Esophagus squamous epithelium (tissue), 5 donors: ENCODE measurements around the gene TET1. TPM values are rescaled to one million over a fixed set of nuclear protein-coding genes. Genes with fewer than 3 reads are reported as not detected.

Experiments
- DNase-seq: peaks from one replicate; lab custom pipeline; 2025; lab: John Stamatoyannopoulos, UW
- H3K27ac ChIP-seq, 4 donors: fragments of 200-600 bp; sonication (generic); one replicate each; pipeline ENCODE4 v1.5.1; 2016 to 2019; ENCODE audit warnings: mild to moderate bottlenecking in 1 of 4
- H3K27me3 ChIP-seq, 4 donors: fragments of 200-600 bp; sonication (generic); 1 replicate in 3 of 4; 2 replicates in 1 of 4; pipeline versions ENCODE4 v1.5.1 to v1.6.0; 2017 to 2021; ENCODE audit warnings: antibody characterized with exemption in 1 of 4
- H3K36me3 ChIP-seq, 3 donors: fragments of 200-600 bp; sonication (generic); one replicate each; pipeline ENCODE4 v1.5.1; 2016 to 2019
- H3K4me1 ChIP-seq, 3 donors: fragments of 200-600 bp; sonication (generic); one replicate each; pipeline ENCODE4 v1.5.1; 2017 to 2019
- H3K4me3 ChIP-seq, 4 donors: fragments of 200-600 bp; sonication (generic); 1 replicate in 3 of 4; 2 replicates in 1 of 4; pipeline ENCODE4 v1.5.1; 2016 to 2019; ENCODE audit warnings: mild to moderate bottlenecking in 2 of 4, moderate library complexity in 1 of 4
- H3K9me3 ChIP-seq, 3 donors: fragments of 200-600 bp; sonication (generic); one replicate each; pipeline ENCODE4 v1.5.1; 2016 to 2019
- POLR2A ChIP-seq, 4 donors: fragments of 450-650 bp; IDR thresholded peaks; one replicate each; pipeline ENCODE4 v1.6.1; 2017; ENCODE audit warnings: antibody characterized with exemption in 4 of 4, mild to moderate bottlenecking in 4 of 4, moderate library complexity in 3 of 4
- WGBS, 2 donors: methylation state at CpG; one replicate each; pipeline ENCODE4 v1.1.5; 2018; 5-methylcytosine and 5-hydroxymethylcytosine counted together
- intact Hi-C: fragments of 100-400 bp; cut with DNase I; formaldehyde crosslinking; loops from one replicate; pipeline ENCODE4 v1.15.0; 2022
- total RNA-seq, 4 donors: library from RNA; depleted of rRNA; stranded (reverse); fragments of >200 nt; gene quantifications; one replicate each; pipeline ENCODE4 v1.1.0, GENCODE V29; 2016
- TF ChIP-seq, protein P1 (sequence below), 6 experiments: fragments of 450-650 bp in 4 of 6; fragments of 200-600 bp in 2 of 6; sonication (generic) in 2 of 6; IDR thresholded peaks; one replicate each; pipeline ENCODE4 v1.5.1; 2016 to 2019; ENCODE audit warnings: antibody characterized with exemption in 6 of 6, mild to moderate bottlenecking in 4 of 6, moderate library complexity in 4 of 6
- donor health status: DM: yes; HTN: yes; CAD: no.

Gene TET1
- total RNA-seq, 4 donors from 2014 or later: 0.15 to 2.9 (median 0.80) TPM

DNA sequence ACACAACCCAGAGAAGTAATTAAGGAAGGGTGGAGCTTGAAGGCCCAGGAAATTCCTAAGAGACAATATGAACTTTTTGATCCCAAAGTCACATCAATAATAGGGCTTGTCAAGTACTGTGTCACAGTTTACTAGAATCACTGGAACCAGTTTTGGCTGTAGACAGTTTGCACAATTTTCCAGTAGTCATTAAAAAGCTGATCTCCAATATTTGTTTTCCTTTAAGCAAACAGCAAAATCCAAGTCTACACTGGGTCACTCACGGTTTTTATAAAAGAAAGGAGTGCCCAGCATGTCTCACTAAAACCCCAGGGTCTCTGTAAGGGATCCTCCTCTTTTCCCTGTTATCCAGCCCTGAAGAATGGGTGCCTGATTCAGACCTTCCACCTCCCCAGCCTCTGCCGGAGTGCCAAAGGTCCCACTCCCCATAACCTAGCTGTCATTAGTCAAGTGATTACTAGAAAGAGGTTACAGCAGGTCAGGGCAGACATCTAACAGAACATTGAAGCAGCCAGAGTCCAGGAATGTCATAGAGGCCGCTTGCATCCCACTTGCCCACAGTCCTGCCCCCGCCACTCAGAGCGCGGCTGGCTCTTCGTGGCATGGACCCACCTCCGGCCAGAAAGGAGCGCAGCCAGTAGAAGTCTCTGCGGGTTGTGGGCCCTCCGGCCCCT lies 33.4 kb upstream of the TET1 start:
- no peak for DNase-seq
- Histone ChIP-seq H3K36me3 (peaks cover 0 to 29% (median 0%) of the 10 kb centered on the region in 3 donors), H3K27ac (peak overlapping the region; percentile 95 to 98 (median 96)), H3K27me3 (no peaks in the 10 kb centered on the region), H3K4me1 (peaks cover 2 to 22% (median 6%) of the 10 kb centered on the region in 3 donors), H3K9me3 (no peaks in the 10 kb centered on the region), H3K4me3 (peak overlapping the region; percentile 70 to 98 (median 93))
- no peak for TF ChIP-seq POLR2A (IDR thresholded peaks at IDR 0.05)
- TF ChIP-seq, protein P1, sequence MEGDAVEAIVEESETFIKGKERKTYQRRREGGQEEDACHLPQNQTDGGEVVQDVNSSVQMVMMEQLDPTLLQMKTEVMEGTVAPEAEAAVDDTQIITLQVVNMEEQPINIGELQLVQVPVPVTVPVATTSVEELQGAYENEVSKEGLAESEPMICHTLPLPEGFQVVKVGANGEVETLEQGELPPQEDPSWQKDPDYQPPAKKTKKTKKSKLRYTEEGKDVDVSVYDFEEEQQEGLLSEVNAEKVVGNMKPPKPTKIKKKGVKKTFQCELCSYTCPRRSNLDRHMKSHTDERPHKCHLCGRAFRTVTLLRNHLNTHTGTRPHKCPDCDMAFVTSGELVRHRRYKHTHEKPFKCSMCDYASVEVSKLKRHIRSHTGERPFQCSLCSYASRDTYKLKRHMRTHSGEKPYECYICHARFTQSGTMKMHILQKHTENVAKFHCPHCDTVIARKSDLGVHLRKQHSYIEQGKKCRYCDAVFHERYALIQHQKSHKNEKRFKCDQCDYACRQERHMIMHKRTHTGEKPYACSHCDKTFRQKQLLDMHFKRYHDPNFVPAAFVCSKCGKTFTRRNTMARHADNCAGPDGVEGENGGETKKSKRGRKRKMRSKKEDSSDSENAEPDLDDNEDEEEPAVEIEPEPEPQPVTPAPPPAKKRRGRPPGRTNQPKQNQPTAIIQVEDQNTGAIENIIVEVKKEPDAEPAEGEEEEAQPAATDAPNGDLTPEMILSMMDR (IDR thresholded peaks at IDR 0.05): no peak
- intact Hi-C loops: no loop called here
- 0 to 6% methylated on average over 4 to 7 of the region's 11 CpGs for WGBS, 2 donors

DNA sequence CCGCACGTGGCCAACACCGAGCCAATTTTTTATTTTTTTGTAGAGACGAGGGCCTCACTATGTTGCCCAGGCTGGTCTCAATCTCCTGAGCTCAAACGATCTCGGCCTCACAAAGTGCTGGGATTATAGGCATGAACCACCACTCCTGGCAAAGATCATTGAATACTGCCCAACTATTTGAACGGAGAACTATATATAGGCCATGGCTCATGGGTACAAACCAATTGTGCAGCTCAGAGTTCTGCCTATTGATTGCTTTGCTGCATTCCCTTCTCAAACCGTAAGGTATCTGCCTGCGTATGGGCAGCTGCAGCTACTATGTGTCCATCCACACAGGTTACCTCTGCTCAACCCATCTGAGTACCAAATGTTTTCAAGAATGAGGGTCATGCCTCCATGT lies 23.2 kb upstream of the TET1 start:
- H3K4me1 ChIP-seq: no peaks in the 10 kb centered on the region
- intact Hi-C loops: no loop called here
- DNase-seq: no peak
- no peaks in the 10 kb centered on the region for H3K9me3 ChIP-seq
- no peak overlapping the region for H3K4me3 ChIP-seq
- H3K27ac ChIP-seq: no peak overlapping the region
- no peaks in the 10 kb centered on the region for H3K36me3 ChIP-seq
- no peaks in the 10 kb centered on the region for H3K27me3 ChIP-seq
- no peak for TF ChIP-seq POLR2A (IDR thresholded peaks at IDR 0.05)
- TF ChIP-seq, protein P1 (IDR thresholded peaks at IDR 0.05): no peak
- 83 to 86% methylated on average over 9 of the region's 9 CpGs for WGBS, 2 donors

DNA sequence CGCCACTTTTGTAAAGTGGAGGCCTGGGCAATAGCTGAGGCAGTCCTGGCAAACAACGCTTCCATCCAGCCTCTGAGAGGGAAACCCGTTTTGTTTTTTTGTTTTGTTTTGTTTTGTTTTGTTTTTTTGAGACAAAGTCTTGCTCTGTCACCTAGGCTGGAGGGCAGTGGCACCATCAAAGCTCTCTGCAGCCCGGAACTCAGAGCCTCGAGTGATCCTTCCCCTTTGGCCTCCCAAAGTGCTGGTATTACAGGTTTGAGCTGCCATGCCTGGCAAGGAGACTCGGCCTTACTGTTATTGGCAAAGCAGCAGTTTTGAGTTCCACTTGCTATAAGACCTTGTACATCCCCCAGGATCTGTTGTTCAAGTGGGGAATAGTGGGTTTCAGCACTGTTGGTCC lies 22.3 kb upstream of the TET1 start:
- H3K27ac ChIP-seq: no peak overlapping the region
- TF ChIP-seq POLR2A (IDR thresholded peaks at IDR 0.05): no peak
- TF ChIP-seq, protein P1 (IDR thresholded peaks at IDR 0.05): no peak
- intact Hi-C loops: no loop called here
- no peak for DNase-seq
- H3K4me3 ChIP-seq: no peak overlapping the region
- WGBS, 2 donors: 73 to 88% methylated on average over 5 to 6 of the region's 6 CpGs
- no peaks in the 10 kb centered on the region for H3K36me3 ChIP-seq
- no peaks in the 10 kb centered on the region for H3K9me3 ChIP-seq
- H3K4me1 ChIP-seq: peaks cover 0 to 1% (median 0%) of the 10 kb centered on the region in 3 donors
- H3K27me3 ChIP-seq: no peaks in the 10 kb centered on the region

DNA sequence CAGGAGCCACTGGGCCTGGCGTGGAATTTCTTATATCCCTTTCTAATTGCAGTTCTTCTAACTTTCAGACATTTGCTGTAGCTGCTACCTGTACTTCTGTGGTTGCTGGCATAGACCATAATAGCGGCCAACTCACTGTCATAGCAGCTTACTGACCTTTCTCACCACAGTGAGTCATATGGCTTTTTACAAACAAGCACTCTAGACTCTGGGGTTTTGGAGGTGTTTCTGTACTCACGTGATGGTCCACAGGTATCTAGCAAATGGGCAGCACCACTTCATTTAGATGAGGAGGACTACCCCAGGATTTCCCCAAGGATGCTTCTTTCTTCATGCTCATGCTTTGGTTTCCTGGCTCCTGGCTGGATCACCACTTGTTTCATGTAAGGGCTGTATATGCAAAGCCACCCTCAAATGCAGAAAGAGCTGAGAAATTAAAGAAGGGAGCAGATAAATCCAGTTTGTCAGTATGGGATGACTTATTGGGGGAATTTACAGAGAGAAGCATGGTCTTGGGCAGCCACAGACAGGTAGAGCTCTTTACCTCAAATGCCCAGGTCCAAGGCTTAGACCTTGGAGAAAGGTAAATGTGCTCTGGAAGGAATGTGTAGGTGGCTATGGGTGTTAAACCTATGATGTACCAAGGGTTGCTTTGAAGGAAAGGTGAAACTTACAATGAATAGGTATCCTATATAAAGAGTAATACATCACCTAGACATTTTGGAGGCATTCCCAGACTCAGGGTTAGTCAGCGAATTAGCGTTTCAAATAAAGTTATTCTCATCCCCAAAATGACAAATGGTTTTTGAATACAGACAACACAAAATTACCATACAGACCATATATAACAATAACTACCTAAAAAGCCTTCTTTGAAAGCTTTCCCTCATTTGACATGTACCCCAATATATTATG lies 16.9 kb upstream of the TET1 start:
- intact Hi-C loops: no loop called here
- TF ChIP-seq, protein P1 (IDR thresholded peaks at IDR 0.05): no peak
- TF ChIP-seq POLR2A (IDR thresholded peaks at IDR 0.05): no peak
- Histone ChIP-seq H3K4me1 (peaks cover 0 to 8% (median 3%) of the 10 kb centered on the region in 3 donors), H3K9me3 (no peaks in the 10 kb centered on the region), H3K27ac (peak overlapping the region in 1 of 4 donors; percentile 29), H3K27me3 (no peaks in the 10 kb centered on the region), H3K4me3 (no peak overlapping the region), H3K36me3 (no peaks in the 10 kb centered on the region)
- 41 to 50% methylated on average over 5 of the region's 5 CpGs for WGBS, 2 donors
- no peak for DNase-seq
